GM21423 (cell line): Measurements from ENCODE around the gene TCF7.

ENCODE experiments used
- ATAC-seq: cut with Tn5 transposase; IDR thresholded peaks from one replicate; pipeline ENCODE4 v1.9.1; 2021; ENCODE audit warnings: mild to moderate bottlenecking, moderate library complexity; ENCODE audit not compliant: unreplicated experiment

Gene TCF7

DNA sequence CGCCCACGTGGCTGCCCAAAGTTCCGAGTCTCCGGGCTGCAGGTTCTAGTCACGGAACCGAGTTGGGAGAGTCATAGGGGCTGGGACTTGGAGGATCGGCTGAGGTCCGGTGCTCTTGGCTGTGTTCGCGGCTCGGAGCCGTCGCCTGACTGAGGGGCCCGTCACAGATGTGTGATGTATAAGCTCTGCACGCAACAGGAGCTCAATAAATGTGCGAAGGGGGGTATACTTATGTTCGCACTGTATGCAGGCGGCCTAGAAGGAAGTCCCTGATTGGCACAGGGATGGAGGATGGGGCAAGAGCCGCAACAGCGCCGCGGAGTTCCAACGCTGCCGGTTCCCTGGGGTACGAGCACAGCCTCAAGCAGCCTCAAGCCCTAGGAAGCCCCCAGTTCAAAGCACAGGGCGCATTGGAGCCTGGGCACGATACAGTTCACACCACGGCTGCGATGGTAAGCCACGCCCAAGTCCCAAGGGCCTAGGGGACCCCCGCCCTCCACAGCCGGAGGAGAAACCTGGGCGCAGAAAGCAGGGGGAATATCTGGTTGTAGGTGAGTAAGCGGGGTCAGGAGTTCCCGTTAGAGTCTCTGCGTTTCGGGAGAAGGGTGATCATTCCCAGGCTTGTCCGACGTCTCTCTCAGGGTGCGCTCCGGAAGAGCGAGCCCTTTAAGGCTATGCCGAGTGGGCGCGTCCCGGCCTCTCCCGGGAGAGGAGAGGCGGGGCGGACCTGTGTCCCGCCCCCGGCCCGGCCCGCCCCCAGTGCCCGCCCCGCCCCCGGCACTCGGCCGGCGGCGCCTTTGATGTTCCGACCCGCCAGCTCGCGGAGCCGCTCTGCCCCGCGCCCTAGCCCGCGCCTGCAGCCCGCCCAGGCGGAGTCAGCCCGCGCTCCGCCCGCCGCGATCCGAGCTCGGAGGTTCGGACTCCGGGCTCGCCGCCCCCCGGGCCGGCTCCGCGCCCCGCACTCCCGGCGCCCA is at the start of gene TCF7:
TSS of gene TCF7 (plus strand) at position 780 of the 974 bp plus-strand sequence. CDS start 226 bp downstream, outside the sequence.
- peak; percentile 79 for ATAC-seq

DNA sequence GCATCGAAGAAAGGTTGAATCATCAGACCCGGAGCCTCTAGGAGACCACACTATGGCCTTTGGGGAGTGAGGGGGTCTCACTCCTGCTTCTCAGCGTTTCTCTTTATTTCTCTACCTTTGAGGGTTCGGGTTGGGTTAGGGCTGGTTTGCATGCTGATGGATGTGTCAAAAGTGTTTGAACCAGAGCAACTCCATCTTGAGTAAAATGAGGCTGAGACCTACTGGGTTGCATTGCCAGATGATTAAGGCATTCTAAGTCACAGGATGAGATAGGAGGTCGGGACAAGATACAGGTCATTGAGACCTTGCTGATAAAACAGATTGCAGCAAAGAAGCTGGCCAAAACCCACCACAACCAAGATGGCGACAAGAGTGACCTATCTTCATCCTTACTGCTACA is 44.9 kb upstream of the TCF7 start:
- no peak for ATAC-seq

GRCh38 chr5:134070725-134071613 is 43.5 kb upstream of the TCF7 start:
- ATAC-seq, result peak; percentile 43

DNA sequence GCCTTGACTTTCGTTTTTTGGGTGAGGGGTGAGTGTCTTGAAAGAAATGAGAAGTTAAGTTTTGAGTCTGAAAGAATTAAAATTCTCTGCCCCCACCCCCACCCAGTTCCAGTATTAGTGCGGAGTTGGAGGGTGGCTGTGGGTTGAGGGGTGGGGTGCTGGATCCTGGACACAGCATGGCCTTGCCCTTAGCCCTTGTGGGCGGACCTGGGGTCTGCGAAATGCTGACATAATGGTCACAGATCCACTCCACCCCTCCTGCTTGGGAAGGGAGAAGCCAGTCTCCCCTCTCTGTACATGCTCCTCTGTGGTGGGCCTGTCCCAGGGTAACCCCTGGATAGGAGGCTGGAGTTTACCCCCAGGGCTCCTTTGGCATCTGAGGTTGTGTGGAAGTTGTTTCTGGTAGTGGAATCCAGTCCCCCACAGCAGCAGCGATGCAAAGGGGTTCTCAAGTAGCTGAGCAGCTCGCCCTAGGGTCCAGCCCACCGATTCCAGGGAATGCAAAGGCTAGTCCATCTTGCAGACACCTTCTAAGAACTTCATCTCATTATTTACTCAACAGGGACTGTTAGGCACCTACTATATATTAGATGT is 42.8 kb upstream of the TCF7 start:
- peak; percentile 20 for ATAC-seq

DNA sequence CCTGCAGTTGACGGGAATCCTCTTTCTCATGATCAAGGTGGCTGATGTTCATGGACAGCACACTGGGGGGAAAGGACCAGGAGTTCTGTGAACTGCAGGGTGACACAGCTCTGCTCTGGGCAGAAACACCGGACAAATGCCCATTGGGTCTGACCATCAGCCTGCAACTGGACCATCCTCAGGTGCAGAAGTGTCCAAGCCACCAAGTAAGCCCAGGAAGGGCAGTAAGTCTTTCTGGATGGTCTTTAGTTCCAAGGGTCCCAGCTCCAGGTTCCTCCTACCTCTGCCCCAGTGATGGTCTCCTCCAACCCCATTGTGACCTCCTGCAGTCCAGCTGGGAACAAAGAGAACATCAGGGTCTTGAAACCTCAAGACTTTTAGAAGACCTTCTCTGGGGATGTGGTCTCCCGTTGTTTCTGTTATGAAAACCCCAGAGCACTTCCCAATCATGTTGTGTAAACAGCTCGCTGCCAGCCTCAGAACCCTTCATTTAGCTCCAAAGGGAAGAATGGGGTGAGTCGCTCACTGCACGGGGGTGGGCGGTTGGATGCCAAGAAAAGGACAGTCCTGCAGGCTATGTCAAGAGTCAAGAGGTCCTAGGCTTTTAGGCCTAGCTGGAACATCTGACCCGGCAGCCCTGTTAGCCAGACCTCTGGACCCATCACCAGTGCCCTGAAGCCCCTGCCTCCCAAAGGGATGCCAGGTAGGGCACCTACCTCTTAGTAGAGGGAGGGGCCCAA is 41.8 kb upstream of the TCF7 start:
- ATAC-seq, result no peak

DNA sequence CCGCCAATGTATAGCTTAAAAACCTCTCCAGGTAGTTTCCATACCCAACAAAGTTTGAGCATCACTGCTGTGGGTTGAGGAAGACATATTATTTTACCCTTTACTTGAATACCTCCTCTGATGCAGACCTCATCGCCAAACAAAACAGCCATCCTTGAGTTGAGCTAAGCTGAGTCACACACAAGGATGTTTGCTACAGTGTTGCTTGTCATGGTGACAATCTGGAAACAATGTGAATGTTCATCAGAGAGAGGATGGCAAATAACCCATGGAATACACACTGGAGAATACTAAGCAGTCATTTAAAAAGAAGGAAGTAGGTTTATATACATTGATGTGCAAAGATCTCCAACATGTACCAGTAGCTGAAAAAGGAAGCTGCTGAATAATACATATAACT is 41.1 kb upstream of the TCF7 start:
- ATAC-seq, result no peak

DNA sequence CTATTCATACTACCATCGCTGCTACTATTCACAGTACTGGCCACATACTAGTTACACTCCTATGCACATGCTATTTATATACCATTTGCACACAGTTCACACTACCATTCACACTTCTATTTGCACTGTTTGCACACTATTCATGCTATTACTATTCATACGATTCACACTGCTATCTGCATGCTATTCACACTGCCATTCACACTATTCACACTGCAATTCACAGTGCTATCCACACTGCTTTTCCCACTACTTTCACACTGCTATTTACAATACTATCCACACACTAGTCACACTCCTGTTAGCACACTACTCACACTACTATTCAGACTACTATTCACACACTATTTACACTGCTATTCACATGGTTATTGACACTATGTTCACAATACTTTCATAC is 39.4 kb upstream of the TCF7 start:
- ATAC-seq, result no peak

- no peak for ATAC-seq
Measured at GRCh38 chr5:134077926-134078580, 36.4 kb upstream of the TCF7 start.

GRCh38 chr5:134079748-134080581 is 34.5 kb upstream of the TCF7 start:
- ATAC-seq, result no peak

DNA sequence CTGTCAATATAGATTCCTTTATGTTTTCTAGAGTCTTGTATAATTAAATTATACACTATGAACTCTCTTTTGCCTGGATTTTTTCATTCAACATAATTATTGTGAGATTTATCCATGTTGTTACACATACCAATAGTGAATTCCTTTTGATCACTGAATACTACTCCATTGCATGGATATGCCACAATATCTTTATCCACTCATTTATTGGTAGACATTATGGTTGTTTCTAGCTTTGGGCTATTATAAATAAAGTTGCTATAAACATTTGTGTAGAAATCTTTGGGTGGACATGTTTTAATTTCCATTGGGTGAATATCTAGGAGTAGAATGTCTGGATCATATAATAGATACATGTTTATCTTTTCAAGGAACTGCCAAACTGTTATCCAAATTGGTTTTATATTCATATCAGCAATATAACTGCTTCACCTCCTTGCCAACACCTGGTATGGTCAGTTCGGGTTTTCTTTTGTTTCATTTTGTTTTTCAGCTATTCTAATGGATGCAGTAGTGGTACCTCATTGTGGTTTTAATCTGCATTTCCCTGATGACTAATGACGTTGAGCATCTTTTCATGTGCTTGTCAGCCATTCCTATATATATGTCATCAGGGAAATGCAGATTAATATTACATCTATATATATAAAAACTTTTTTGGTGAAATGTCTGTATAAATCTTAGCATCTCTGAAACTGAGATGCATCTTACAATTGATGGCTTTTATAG is 32.1 kb upstream of the TCF7 start:
- ATAC-seq, result no peak

- no peak for ATAC-seq
Measured at GRCh38 chr5:134083517-134083916, 31.0 kb upstream of the TCF7 start.

DNA sequence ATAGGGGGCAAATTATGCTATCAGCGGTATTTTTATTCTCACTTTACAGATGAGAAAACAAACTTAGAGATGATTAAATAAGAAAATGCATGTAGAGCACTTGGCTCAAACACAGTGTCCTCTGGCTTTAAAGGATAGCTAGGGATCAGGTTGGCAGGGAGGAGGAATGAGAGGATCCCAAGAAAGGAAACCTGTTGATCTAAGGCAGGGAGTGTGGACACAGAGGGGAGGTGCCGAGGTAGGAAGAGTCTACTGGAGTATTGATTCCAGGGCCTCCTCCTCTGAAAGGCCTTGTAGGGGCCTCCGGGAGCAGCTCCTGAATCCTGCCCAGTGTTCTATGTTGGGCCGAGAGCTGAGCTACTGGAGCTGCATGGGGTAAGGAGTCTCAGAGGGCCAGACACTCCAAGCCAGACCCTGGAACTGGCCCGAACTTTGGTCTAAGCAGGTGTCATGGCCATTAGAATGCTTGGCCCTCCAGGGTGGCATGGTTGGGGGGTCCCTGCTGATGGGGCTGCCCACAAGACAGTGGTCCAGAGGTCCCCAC is 30.4 kb upstream of the TCF7 start:
- no peak for ATAC-seq

DNA sequence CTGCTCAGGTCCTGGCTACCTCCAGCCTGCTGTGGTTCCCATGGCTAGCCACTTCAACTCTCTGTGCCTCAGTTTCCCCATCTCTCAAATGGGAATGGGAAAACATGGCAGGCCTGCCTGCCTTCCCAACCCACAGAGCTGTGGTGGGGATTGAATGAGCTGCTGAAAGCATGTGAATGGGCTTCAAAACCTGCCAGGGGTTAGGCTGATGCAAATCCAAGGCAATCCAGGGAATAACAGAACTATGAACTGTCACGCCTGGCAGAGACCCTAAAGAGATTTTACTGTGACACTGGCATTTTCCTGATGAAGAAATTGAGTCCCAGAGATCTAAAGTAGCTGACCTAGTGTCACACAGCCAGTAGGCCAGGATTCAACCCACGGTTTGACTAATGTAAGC is 29.9 kb upstream of the TCF7 start:
- no peak for ATAC-seq

- no peak for ATAC-seq
Measured at GRCh38 chr5:134085411-134085810, 29.1 kb upstream of the TCF7 start.

DNA sequence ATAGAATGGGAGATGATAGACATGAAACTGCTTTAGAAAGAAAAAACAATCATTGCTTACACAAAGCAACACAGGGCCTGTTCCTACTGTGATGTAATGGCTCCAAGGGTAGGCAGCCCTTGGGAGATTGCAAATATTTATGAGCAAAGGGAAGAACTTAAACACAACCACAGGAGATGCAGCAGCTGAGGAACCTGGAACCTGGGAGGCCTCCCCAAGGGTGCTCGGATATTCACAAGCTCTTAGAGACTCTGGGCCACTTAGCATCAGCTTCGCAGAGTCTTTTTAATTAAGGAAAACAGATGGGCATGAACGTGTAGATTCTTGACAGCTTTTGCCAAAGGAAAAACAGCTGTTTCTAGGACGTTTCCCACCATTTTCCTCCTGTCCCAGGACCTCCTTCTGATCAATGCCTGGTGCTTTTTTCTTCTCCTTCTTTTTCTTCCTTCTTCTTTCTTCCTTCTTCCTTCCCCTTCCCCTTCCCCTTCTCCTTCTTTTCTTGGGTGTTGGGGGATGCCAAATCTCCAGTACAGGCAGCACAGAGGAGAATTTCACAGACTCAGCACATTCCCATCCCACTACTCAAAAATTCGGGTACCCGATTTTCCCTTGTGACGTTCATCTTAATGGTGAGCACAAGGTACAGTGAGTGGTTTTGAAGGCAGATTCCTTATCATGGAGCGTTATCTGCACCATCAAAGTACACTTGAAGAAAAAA is 28.1 kb upstream of the TCF7 start:
- ATAC-seq, result no peak

- no peak for ATAC-seq
Measured at GRCh38 chr5:134086943-134087305, 27.6 kb upstream of the TCF7 start.

DNA sequence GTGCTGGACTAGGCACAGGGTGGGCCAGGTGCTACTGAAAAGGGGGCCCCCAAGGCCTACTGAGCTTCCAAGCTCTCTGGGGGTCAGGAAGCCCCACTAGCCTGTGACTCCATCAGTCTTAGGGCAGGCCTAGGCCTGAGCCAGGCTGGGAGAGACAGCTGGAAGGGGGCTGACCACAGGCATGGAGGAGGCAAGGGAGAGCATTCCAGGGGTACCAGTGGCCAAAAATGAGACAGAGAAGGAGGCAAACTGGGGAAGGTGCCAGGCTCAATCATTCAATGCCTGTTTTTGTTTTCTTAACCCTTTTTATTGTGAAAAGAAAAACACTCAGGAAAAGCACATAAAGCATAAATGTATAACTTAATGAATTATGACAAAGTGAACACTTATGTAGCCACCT is 26.2 kb upstream of the TCF7 start:
- no peak for ATAC-seq
